Pancreas (tissue), 10 donors: ENCODE measurements around the gene SPTBN4. TPM values are rescaled to one million over a fixed set of nuclear protein-coding genes. Genes with fewer than 3 reads are reported as not detected.

Experiments used
- ATAC-seq, 4 donors: fragments of 200-7000 bp; cut with Tn5 transposase; one replicate each; pipeline versions ENCODE4 v1.8.0 to v1.9.1; 2020; ENCODE audit warnings: mild to moderate bottlenecking in 4 of 4, moderate library complexity in 4 of 4
- DNase-seq, 6 donors: peaks; one replicate each; pipeline ENCODE4 v3.0.0-alpha.2; 2020
- FAIRE-seq: peaks from 2 replicates; lab custom pipeline; 2012; peaks lifted over from hg19 to GRCh38; lab: Jason Lieb, UNC
- H3K27ac ChIP-seq, 4 donors: fragments of 200-600 bp; sonication (generic); 1 replicate in 3 of 4; 2 replicates in 1 of 4; pipeline versions ENCODE4 v1.5.0 to v1.8.0; 2020
- H3K27me3 ChIP-seq, 4 donors: fragments of 200-600 bp; one replicate each; pipeline ENCODE4 v1.8.0; 2021
- H3K36me3 ChIP-seq, 3 donors: fragments of 200-600 bp; sonication (generic) in 1 of 3; one replicate each; pipeline versions ENCODE4 v1.5.0 to v1.8.0; 2020 to 2021
- H3K4me1 ChIP-seq, 3 donors: fragments of 200-600 bp; one replicate each; pipeline ENCODE4 v1.8.0; 2021
- H3K4me3 ChIP-seq, 4 donors: fragments of 200-600 bp; sonication (generic) in 2 of 4; one replicate each; pipeline versions ENCODE4 v1.5.0 to v1.8.0; 2020 to 2021
- H3K9me3 ChIP-seq, 4 donors: fragments of 200-600 bp; one replicate each; pipeline ENCODE4 v1.8.0; 2021
- WGBS, 2 donors: extraction: QIAGEN DNeasy Blood & Tissue Kit; methylation state at CpG; one replicate each; pipeline ENCODE4 v1.1.7; 2013; 5-methylcytosine and 5-hydroxymethylcytosine counted together
- intact Hi-C, 3 donors: fragments of 100-400 bp; cut with DNase I; formaldehyde crosslinking; loops; one replicate each; pipeline versions ENCODE4 v1.11.1 to v1.14.2; 2022
- polyA plus RNA-seq, 2 donors: library from polyadenylated mRNA; stranded (reverse); fragments of 200-250 nt; gene quantifications; one replicate each; pipeline ENCODE4 v1.2.3, GENCODE V29; 2013
- total RNA-seq, 6 donors: library from RNA; stranded (reverse); fragmentation: NEBNext Ultra II Directional in 4 of 6; extraction: Animal tissue kit (Norgen Biotek cat#: 25700) in 4 of 6; gene quantifications; one replicate each; pipeline versions ENCODE4 v1.2.1 to v1.2.4, GENCODE V29; 2021 to 2023
- TF ChIP-seq, protein P1 (sequence below), 4 donors: fragments of 200-600 bp; sonication (generic) in 3 of 4; IDR thresholded peaks; one replicate each; pipeline versions ENCODE4 v1.5.0 to v1.8.0; 2021; ENCODE audit warnings: antibody characterized with exemption in 4 of 4
- donor health status: healthy with polysubstance abuse.
- donor health status: DM: no; HTN: no; CAD: no; lungs with moderate emphysema.
- donor health status: DM: no; HTN: no; CAD: no.
- donor health status: control.
- donor health status: control.
- donor health status: Bipolar disorder and iron deficiency.
- donor health status: DM: yes; HTN: yes; CAD: no.
- donor health status: DM: no; HTN: no; CAD: no.
- donor health status: DM: no; HTN: no; CAD: no.
- donor health status: DM: yes; HTN: yes; CAD: no.

SPTBN4 gene
- total and polyA plus RNA-seq, 8 donors = 1.0 to 23.9 (median 1.7) TPM

DNA sequence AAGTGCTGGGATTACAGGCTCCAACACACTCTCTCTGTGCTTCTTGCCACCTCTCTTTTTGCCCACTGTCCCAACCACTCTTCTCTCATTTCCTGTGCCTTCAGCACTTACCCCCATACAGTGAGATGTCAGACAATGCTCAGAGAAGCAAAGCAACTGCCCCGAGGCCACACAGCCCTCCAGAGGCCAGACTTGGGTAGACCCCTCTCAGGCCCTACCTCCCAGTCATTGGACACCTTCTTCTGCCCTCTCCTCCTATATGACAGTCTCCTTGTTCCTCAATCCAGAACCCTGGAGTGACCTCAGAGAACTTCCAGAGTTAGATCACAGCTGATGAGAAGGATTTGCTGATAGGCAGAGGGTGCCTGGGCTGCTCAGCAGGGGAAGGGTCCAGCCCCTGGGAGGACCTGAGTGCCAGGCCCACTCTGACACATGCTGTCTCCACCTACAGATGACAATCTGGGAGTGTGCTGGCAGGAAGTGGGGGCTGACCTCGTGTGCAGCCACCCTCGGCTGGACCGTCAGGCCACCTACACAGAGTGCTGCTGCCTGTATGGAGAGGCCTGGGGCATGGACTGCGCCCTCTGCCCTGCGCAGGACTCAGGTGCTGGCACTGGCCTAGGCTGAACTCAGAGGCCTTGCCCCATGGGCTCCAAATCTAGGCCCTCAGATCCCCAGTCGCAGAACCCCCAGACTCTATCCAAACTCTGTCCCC, 158.8 kb downstream of the SPTBN4 start:
- WGBS, 2 donors = 78 to 88% methylated on average over 7 of the region's 7 CpGs
- DNase-seq = peak in 1 of 6 donors; percentile 38
- Histone ChIP-seq H3K36me3 (no peaks in the 10 kb centered on the region), H3K9me3 (no peaks in the 10 kb centered on the region), H3K4me3 (no peak overlapping the region), H3K4me1 (no peaks in the 10 kb centered on the region), H3K27ac (no peak overlapping the region), H3K27me3 (no peaks in the 10 kb centered on the region)
- intact Hi-C loops = no loop called here
- TF ChIP-seq, protein P1, sequence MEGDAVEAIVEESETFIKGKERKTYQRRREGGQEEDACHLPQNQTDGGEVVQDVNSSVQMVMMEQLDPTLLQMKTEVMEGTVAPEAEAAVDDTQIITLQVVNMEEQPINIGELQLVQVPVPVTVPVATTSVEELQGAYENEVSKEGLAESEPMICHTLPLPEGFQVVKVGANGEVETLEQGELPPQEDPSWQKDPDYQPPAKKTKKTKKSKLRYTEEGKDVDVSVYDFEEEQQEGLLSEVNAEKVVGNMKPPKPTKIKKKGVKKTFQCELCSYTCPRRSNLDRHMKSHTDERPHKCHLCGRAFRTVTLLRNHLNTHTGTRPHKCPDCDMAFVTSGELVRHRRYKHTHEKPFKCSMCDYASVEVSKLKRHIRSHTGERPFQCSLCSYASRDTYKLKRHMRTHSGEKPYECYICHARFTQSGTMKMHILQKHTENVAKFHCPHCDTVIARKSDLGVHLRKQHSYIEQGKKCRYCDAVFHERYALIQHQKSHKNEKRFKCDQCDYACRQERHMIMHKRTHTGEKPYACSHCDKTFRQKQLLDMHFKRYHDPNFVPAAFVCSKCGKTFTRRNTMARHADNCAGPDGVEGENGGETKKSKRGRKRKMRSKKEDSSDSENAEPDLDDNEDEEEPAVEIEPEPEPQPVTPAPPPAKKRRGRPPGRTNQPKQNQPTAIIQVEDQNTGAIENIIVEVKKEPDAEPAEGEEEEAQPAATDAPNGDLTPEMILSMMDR (IDR thresholded peaks at IDR 0.05) = no peak
- no peak for FAIRE-seq
- no peak for ATAC-seq

Other genes with a start within 250 kb of the SPTBN4 start
- not detected for gene TTC9B, start 248.6 kb upstream of the SPTBN4 start, total RNA-seq
- gene TTC9B, start 248.6 kb upstream of the SPTBN4 start, polyA plus RNA-seq = under 1 TPM in 1 of 2 donors, not detected in 1; 0.05 TPM
- under 1 TPM in 1 of 6 donors, not detected in 5; 0.19 TPM for gene CCNP, start 240.3 kb upstream of the SPTBN4 start, total RNA-seq
- gene CCNP, start 240.3 kb upstream of the SPTBN4 start, polyA plus RNA-seq = under 1 TPM in 1 of 2 donors, not detected in 1; 0.21 TPM
- gene AKT2, start 181.7 kb upstream of the SPTBN4 start, total RNA-seq = 10 to 100 TPM; 49.2 to 79.3 (median 54.5) TPM
- gene AKT2, start 181.7 kb upstream of the SPTBN4 start, polyA plus RNA-seq = 10 to 100 TPM; 54.8 to 70.1 TPM
- 1 to 10 TPM; 3.7 to 6.2 (median 5.4) TPM for gene C19orf47, start 118.6 kb upstream of the SPTBN4 start, total RNA-seq
- gene C19orf47, start 118.6 kb upstream of the SPTBN4 start, polyA plus RNA-seq = 10 to 100 TPM in 1 of 2 donors, 1 to 10 TPM in 1; 8.7 to 10.0 TPM
- gene PLD3, start 118.3 kb upstream of the SPTBN4 start, total RNA-seq = 100 to 1,000 TPM in 3 of 6 donors, 10 to 100 TPM in 3; 87.5 to 123 (median 101) TPM
- 100 to 1,000 TPM; 157 to 208 TPM for gene PLD3, start 118.3 kb upstream of the SPTBN4 start, polyA plus RNA-seq
- under 1 TPM in 3 of 6 donors, not detected in 3; 0.06 to 0.14 (median 0.09) TPM for gene HIPK4, start 76.8 kb upstream of the SPTBN4 start, total RNA-seq
- gene HIPK4, start 76.8 kb upstream of the SPTBN4 start, polyA plus RNA-seq = under 1 TPM; 0.05 to 0.08 TPM
- gene PRX, start 53.6 kb upstream of the SPTBN4 start, total RNA-seq = 1 to 10 TPM; 1.4 to 3.2 (median 2.3) TPM
- gene PRX, start 53.6 kb upstream of the SPTBN4 start, polyA plus RNA-seq = 1 to 10 TPM; 3.2 to 3.7 TPM
- gene SERTAD1, start 41.0 kb upstream of the SPTBN4 start, total RNA-seq = 1 to 10 TPM; 2.6 to 5.4 (median 3.9) TPM
- gene SERTAD1, start 41.0 kb upstream of the SPTBN4 start, polyA plus RNA-seq = 10 to 100 TPM in 1 of 2 donors, 1 to 10 TPM in 1; 6.4 to 11.9 TPM
- 10 to 100 TPM in 1 of 6 donors, 1 to 10 TPM in 5; 4.9 to 14.8 (median 7.6) TPM for gene SERTAD3, start 22.7 kb upstream of the SPTBN4 start, total RNA-seq
- 10 to 100 TPM; 11.2 to 15.0 TPM for gene SERTAD3, start 22.7 kb upstream of the SPTBN4 start, polyA plus RNA-seq
- gene BLVRB, start 1.3 kb upstream of the SPTBN4 start, total RNA-seq = 10 to 100 TPM; 24.1 to 39.9 (median 34.0) TPM
- 10 to 100 TPM; 47.6 to 49.4 TPM for gene BLVRB, start 1.3 kb upstream of the SPTBN4 start, polyA plus RNA-seq
- gene SHKBP1, start 109.9 kb downstream of the SPTBN4 start, total RNA-seq = 10 to 100 TPM; 18.2 to 40.3 (median 22.7) TPM
- 10 to 100 TPM; 73.3 to 86.2 TPM for gene SHKBP1, start 109.9 kb downstream of the SPTBN4 start, polyA plus RNA-seq
- 10 to 100 TPM; 18.7 to 48.9 (median 23.9) TPM for gene LTBP4, start 134.4 kb downstream of the SPTBN4 start, total RNA-seq
- 10 to 100 TPM; 32.4 to 44.9 TPM for gene LTBP4, start 134.4 kb downstream of the SPTBN4 start, polyA plus RNA-seq
- gene NUMBL, start 223.7 kb downstream of the SPTBN4 start, total RNA-seq = 10 to 100 TPM in 1 of 6 donors, 1 to 10 TPM in 5; 3.2 to 19.1 (median 6.7) TPM
- 10 to 100 TPM; 14.7 to 16.2 TPM for gene NUMBL, start 223.7 kb downstream of the SPTBN4 start, polyA plus RNA-seq
- gene COQ8B, start 249.9 kb downstream of the SPTBN4 start, total RNA-seq = 10 to 100 TPM; 12.7 to 28.6 (median 16.3) TPM
- 10 to 100 TPM; 41.5 to 44.2 TPM for gene COQ8B, start 249.9 kb downstream of the SPTBN4 start, polyA plus RNA-seq